ENCODE data around the gene SLC25A15.
"Not testable (repeated sequence)": the region's sequence is repeated elsewhere in the genome, so short reads cannot be mapped to it uniquely, and the experiment has no call there.

SLC25A15 gene

DNA sequence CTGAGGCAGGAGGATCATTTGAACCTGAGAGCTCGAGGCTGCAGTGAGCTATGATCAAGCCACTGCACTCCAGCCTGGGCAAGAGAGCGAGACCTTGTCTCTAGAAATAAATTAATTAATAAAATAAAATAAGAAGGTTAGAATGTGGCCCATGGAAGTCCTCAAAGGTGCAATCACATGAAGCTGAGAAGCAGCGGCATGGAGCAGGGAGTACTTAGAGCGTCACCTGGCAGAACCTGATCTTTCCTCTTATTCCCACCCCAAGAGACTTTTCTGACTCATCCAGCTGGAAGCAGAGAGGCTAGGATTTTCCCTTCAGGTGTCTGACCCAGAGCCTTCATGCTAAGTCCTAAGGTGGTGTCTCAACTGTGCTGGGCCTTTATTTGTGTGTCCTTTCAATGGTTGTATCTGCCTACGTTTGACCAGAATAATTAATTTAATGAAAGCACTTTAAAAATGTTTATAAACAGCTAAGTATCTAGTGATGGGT, 9.6 kb upstream of the SLC25A15 start:
- H3K9me3 ChIP-seq, result no peaks in the 10 kb centered on the region
- H3K4me2 ChIP-seq, result no peak overlapping the region
- peaks cover 37% of the 10 kb centered on the region for H3K4me1 ChIP-seq
- no peak overlapping the region for H3K4me3 ChIP-seq
- TF ChIP-seq Cebpa-rat (IDR thresholded peaks at IDR 0.05), result no peak
- H3K36me3 ChIP-seq, result no peaks in the 10 kb centered on the region
- H3K27me3 ChIP-seq, result no peaks in the 10 kb centered on the region
- H4K20me1 ChIP-seq, result no peaks in the 10 kb centered on the region
- H3K9ac ChIP-seq, result no peak overlapping the region
- H3K27ac ChIP-seq, result no peak overlapping the region

GRCh38 chr13:40780822-40781401, 8.5 kb upstream of the SLC25A15 start:
- Histone ChIP-seq H3K9me3 (no peaks in the 10 kb centered on the region), H3K27ac (no peak overlapping the region), H3K4me1 (peaks cover 37% of the 10 kb centered on the region), H4K20me1 (no peaks in the 10 kb centered on the region), H3K4me3 (no peak overlapping the region), H3K36me3 (no peaks in the 10 kb centered on the region), H3K4me2 (peak overlapping the region; percentile 52), H3K27me3 (no peaks in the 10 kb centered on the region), H3K9ac (no peak overlapping the region)
- TF ChIP-seq Cebpa-rat (IDR thresholded peaks at IDR 0.05), result no peak

- Histone ChIP-seq H3K4me1 (peaks cover 36% of the 10 kb centered on the region), H3K4me3 (no peak overlapping the region), H3K9me3 (no peaks in the 10 kb centered on the region), H3K27me3 (no peaks in the 10 kb centered on the region), H3K36me3 (no peaks in the 10 kb centered on the region), H3K9ac (no peak overlapping the region), H4K20me1 (no peaks in the 10 kb centered on the region), H3K4me2 (peak overlapping the region; percentile 52), H3K27ac (no peak overlapping the region)
- no peak for TF ChIP-seq Cebpa-rat (IDR thresholded peaks at IDR 0.05)
These were observed 7.7 kb upstream of the SLC25A15 start for GRCh38 chr13:40781717-40782116.

- not testable (repeated sequence) for H3K4me2 ChIP-seq, H3K27ac ChIP-seq, H3K36me3 ChIP-seq, H3K9me3 ChIP-seq, H3K4me3 ChIP-seq, H3K27me3 ChIP-seq, H3K9ac ChIP-seq, H4K20me1 ChIP-seq
- H3K4me1 ChIP-seq, result peaks cover 34% of the 10 kb centered on the region
These were observed 6.4 kb upstream of the SLC25A15 start for GRCh38 chr13:40782971-40783370.

DNA sequence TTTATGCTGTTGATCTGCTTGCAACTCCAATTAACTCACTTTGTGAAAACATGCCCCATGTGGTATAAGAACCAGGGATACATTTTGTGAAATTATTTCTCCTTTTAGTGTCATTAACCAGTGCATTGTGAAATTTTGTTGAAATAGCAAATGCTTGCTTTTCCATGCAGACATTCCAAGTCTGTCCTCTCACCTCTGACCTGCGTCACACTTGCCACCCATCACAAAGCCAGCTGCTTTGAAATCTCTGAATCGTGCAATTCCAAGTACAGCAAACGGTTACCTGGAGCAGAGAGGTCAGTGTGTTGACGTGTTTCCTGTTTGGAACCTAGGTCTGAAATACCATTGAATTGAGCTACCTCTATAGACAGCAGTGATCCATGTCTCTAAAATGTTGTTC, 4.9 kb upstream of the SLC25A15 start:
- no peaks in the 10 kb centered on the region for H3K36me3 ChIP-seq
- no peaks in the 10 kb centered on the region for H3K27me3 ChIP-seq
- no peaks in the 10 kb centered on the region for H4K20me1 ChIP-seq
- H3K9me3 ChIP-seq, result no peaks in the 10 kb centered on the region
- H3K9ac ChIP-seq, result no peak overlapping the region
- H3K27ac ChIP-seq, result no peak overlapping the region
- H3K4me1 ChIP-seq, result peaks cover 40% of the 10 kb centered on the region
- no peak overlapping the region for H3K4me2 ChIP-seq
- TF ChIP-seq Cebpa-rat (IDR thresholded peaks at IDR 0.05), result no peak
- H3K4me3 ChIP-seq, result no peak overlapping the region

GRCh38 chr13:40786568-40786996, 2.8 kb upstream of the SLC25A15 start:
- Histone ChIP-seq H3K27ac (no peak overlapping the region), H3K4me3 (no peak overlapping the region), H3K27me3 (no peaks in the 10 kb centered on the region), H3K4me2 (peak overlapping the region; percentile 5; the same call in 1 of the 2 replicates), H3K9ac (no peak overlapping the region), H4K20me1 (no peaks in the 10 kb centered on the region), H3K36me3 (no peaks in the 10 kb centered on the region), H3K4me1 (peaks cover 38% of the 10 kb centered on the region), H3K9me3 (no peaks in the 10 kb centered on the region)
- TF ChIP-seq Cebpa-rat (IDR thresholded peaks at IDR 0.05), result no peak

GRCh38 chr13:40787062-40787461, 2.3 kb upstream of the SLC25A15 start:
- H3K4me2 ChIP-seq, result peak overlapping the region; percentile 5; the same call in 1 of the 2 replicates
- no peak overlapping the region for H3K27ac ChIP-seq

DNA sequence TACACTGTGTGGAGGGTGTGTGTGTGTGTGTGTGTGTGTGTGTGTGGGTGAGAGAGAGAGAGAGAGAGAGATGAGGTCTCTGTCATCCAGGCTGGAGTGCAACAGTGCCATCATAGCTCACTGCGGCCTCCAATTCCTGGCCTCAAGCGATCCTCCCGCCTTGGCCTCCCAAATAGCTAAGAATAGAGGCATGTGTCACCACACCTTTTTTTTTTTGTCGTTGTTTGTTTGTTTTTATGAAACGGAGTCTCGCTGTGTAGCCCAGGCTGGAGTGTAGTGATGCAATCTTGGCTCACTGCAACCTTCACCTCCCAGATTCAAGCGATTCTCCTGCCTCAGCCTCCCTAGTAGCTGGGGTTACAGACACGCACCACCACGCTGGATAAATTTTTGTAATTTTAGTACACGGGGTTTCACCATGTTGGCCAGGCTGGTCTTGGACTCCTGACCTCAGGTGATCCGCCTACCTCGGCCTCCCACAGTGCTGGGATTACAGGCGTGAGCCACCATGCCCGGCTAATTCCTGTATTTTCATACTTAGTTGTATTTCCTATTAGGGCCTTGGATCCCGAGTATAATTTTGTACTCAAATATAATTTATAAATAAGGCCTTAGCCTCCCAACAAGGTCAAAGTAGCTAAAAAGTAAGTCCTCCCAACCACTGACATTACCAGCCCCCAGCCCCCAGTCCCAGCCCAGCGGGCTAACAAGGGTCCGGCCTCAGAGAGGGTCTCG, 704 bp upstream of the SLC25A15 start:
- Histone ChIP-seq H3K27ac (peak overlapping the region; percentile 88), H3K4me3 (peak overlapping the region; percentile 81), H3K4me2 (peak overlapping the region; percentile 96), H3K4me1 (peaks cover 49% of the 10 kb centered on the region), H3K9ac (peak overlapping the region; percentile 84)
- H4K20me1 ChIP-seq, H3K9me3 ChIP-seq, H3K27me3 ChIP-seq, H3K36me3 ChIP-seq: not testable (repeated sequence)

More at GRCh38 chr13:40787062-40787461, 2.3 kb upstream of the SLC25A15 start:
- H4K20me1 ChIP-seq, result no peaks in the 10 kb centered on the region
- TF ChIP-seq Cebpa-rat (IDR thresholded peaks at IDR 0.05), result no peak
- no peak overlapping the region for H3K4me3 ChIP-seq
- peaks cover 38% of the 10 kb centered on the region for H3K4me1 ChIP-seq
- no peaks in the 10 kb centered on the region for H3K36me3 ChIP-seq
- H3K27me3 ChIP-seq, result no peaks in the 10 kb centered on the region
- H3K9ac ChIP-seq, result no peak overlapping the region
- H3K9me3 ChIP-seq, result no peaks in the 10 kb centered on the region

DNA sequence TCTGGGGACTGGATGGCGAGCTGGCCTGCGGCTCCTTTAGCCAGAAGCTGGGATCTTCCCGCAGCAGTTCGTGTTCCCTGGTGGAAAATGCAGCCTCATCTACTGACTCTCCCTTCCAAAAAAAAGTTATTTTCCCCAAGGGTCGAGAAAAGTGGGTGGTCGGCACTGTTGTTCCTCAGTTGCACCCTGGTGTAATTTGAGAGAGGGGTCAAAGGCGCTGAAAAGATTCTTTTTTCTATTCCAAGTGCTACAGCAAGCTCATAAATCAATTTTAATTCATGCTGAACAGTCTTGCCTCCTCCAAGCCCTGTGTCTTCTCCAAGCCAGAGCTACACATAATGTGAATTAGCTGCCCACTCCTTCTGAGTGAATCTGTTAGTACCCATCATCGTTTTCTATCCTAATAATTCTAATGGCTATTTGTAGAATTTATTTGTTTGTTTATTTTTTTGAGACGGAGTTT, 774 bp downstream of the SLC25A15 start:
- Histone ChIP-seq H3K36me3 (peaks cover 21% of the 10 kb centered on the region), H3K27me3 (no peaks in the 10 kb centered on the region), H3K9ac (peak overlapping the region; percentile 84), H3K27ac (peak overlapping the region; percentile 88), H4K20me1 (no peaks in the 10 kb centered on the region), H3K4me2 (peak overlapping the region; percentile 96), H3K4me1 (peaks cover 49% of the 10 kb centered on the region), H3K4me3 (peak overlapping the region; percentile 81), H3K9me3 (no peaks in the 10 kb centered on the region)
- no peak for TF ChIP-seq Cebpa-rat (IDR thresholded peaks at IDR 0.05)

GRCh38 chr13:40792284-40793051, 3.1 kb downstream of the SLC25A15 start:
- Histone ChIP-seq H3K9me3 (no peaks in the 10 kb centered on the region), H3K27me3 (no peaks in the 10 kb centered on the region), H4K20me1 (no peaks in the 10 kb centered on the region), H3K4me3 (no peak overlapping the region), H3K4me2 (peak overlapping the region; percentile 56), H3K27ac (no peak overlapping the region), H3K36me3 (peaks cover 43% of the 10 kb centered on the region), H3K9ac (no peak overlapping the region), H3K4me1 (peaks cover 38% of the 10 kb centered on the region)
- no peak for TF ChIP-seq Cebpa-rat (IDR thresholded peaks at IDR 0.05)

Measured in BLaER1 (cell line).